Ramos (cell line): Measurements from ENCODE around the gene ZBTB20.

Experiments
- in situ Hi-C: fragments of 300-500 bp; cut with MboI; formaldehyde crosslinking; loops from one replicate; pipeline ENCODE4 v1.14.3; 2022; ENCODE audit warnings: low sequenced_read_pairs; ENCODE audit not compliant: unreplicated experiment

The ZBTB20 gene

DNA sequence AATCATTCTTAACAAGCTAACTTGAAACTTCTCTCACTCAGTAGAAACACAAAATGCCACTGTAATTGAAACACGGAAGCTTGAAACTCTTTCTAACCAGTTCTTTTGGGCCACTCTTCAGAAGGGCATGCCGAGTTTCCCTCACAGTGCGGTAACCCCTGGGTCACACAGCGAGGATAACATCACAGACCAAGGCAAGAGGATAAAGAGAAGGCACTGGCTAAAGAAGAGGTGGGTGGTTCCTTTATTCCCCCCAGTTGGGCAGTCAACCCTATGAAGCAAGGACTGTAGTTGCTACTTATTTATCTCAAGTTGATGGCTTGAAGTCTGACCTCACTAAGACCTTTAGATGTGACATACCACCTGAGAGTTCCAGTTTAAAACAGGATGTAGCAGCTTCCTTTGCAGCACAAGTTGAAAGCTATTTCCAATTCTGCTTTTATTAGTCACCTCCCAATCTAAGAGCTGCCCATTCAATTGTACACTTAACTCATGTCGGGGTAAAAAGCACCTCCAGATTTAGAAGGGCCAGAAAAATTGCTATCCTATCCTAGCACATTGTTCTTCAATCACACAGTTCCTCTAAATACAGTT lies 580.8 kb downstream of the ZBTB20 start:
- in situ Hi-C loops: no loop called here

DNA sequence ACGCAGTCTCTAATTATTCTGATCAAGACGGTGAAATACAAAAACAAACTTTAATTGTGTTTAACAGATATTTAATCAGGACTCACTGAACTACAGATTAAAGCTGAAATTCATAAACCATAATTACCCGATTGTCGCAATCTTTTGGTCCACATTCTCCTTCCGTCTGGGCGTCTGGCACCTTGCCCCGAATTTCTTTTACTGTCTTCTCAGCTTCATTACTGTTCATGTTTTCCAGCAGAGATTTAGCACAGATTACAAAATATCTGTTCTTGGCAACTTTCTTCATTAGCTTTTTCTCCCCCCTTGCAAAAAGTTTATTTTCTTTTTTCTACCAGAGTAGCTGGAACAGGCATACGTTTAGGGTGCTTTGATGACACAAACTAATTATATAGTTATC lies 581.9 kb downstream of the ZBTB20 start:
- in situ Hi-C loops: no loop called here

DNA sequence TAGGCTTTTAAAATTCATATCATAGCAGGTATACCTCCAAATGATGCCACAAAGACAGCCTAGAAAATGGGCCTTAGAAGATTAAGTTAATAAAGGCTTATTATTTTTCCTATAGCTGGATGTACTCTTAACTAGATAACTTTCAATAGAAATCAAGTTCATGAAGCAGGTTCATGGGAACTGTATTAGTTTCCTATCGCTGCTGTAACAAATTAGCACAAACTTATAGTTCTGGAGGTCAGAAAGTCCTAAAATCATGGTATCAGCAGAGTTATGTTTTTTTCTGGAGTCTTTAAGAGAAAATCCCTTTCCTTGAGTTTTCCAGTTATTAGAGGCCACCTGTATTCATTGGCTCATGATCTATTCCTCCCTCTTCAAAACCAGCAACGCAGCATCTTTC lies 583.4 kb downstream of the ZBTB20 start:
- in situ Hi-C loops: no loop called here

DNA sequence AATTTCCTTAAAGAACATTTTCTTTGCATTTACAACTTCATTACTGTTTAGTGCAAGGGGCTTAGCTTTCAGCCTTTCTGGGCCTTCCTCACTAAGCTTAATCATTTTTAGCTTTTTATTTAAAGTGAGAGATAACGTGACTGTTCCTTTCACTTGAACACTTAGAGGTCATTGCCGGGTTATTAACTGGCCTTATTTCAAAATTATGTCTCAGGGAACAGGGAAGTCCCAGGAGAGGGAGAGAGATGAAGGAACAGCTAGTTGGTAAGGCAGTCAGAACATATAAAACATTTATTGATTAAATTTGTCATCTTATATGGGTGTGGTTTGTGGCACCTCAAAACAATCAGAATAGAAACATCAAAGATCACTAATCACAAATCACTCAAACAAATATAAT lies 584.5 kb downstream of the ZBTB20 start:
- in situ Hi-C loops: no loop called here

DNA sequence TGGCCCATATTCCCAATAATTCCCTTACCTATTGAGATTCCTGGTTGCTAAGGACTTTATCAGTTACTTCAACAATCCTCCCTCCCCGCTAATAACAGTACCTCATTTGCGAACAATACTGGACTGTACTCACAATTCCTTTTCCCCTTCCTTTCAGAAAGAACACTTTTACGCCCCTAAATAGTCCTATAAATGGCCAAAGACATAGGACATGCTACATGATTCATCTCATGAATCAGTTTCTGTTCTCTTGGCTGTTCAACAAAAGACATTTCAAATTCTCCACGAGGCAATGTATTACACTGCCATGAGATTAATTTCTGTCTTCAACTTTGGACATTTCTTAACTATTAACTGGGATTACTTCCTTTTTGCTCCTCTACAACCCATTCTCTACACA lies 588.8 kb downstream of the ZBTB20 start:
- in situ Hi-C loops: no loop called here

DNA sequence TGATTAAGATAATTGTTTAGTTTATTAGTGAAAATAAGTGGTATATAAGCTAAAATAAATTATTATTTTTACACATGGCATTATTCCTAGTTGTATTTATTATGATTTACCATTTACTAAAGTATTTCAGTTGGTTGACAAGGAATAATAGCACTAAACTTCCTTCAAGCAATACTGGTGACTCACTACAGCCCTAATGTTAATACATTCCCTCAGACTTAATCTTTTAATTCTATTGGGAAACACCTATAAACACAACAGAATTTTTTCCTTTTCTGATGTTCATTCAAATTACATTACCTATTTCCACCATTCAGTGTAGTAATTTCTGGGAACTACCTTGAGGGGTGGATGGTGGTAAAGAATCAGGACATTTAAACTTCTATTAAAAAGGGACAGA lies 589.3 kb downstream of the ZBTB20 start:
- in situ Hi-C loops: no loop called here

DNA sequence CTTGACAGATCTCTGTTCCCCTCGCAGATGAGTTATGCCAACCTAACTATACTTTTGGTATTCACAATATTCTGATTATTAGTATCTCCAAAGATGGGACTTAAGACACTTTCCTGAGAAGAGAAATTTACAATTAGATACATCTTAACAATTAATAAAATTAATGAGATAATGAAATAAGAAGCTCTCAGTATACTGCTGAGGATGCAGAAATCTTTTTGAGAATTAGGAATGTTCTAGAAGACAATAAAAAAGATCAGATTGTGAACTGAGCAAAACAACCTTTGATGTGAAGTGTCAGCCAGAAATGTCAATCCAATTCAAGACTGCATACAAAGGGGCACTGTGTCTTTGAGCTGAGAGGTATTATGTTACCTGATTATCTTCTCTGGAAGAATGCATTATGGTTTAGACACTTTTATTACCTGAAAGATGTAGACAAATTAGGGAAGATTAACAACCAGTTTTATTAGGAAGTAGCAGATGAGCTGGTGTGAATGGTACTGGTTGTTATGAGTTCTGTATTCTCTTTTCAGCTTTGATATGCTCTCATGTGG lies 590.4 kb downstream of the ZBTB20 start:
- in situ Hi-C loops: no loop called here

DNA sequence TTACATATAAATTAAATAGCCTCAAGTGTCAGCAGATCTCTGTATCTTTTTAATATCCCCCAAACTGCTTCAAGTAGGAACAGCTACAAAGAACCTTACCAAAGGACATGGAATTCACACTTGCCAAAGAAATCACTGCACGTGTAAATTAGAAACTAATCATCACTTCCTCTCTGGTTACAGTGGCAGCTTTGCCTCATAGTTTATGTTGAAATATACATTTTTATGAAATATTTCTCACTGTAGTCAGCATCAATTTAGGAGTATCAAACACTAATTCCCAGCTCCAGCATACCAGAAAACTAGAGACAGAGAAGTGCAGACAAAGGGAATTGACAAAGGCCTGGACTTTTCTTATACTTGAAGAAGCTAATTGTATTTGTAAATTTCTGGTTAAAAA lies 592.4 kb downstream of the ZBTB20 start:
- in situ Hi-C loops: no loop called here

DNA sequence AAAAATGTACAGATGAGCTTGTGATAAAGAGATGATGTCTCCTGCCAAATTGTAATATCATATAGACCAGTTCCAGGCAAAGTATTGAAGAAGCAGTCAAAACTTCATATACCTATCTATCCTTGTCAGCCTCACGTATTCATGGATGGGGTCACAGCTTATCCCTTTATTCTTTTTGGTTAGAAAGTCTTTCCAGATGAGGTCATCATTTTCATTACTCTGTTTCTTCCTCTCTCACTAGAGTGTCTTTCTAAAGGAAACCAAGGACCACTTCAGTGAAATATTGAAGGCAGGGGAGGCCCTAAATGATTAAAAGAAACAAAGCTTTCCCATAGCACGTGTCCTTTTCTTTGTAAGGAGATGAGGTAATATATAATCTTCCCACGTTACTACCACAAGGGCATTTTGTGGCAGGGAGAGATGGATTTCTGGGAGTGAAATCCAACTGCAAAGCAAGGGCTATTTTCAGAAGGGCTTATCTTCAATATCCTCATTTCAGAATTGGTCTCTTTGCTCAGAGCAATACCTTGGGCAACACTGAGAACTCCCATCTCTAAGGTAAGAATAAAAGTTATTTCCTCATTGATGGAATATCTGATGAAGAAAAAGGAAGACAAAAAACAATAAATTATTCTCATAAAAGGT lies 593.0 kb downstream of the ZBTB20 start:
- in situ Hi-C loops: no loop called here

DNA sequence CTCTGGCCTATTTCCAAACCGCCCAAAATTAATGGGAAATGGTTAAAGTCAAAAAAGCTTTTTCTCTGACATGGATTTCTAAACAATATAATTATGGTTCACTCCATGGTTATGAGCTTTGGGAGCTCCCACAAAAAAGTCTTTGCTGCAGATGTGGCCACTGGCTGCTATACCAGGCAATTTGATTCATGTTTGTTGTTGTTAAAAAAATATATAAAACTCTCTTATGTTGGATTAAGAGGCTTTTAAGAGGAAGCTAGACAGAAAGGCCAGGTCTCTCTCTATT lies 594.6 kb downstream of the ZBTB20 start:
- in situ Hi-C loops: no loop called here

DNA sequence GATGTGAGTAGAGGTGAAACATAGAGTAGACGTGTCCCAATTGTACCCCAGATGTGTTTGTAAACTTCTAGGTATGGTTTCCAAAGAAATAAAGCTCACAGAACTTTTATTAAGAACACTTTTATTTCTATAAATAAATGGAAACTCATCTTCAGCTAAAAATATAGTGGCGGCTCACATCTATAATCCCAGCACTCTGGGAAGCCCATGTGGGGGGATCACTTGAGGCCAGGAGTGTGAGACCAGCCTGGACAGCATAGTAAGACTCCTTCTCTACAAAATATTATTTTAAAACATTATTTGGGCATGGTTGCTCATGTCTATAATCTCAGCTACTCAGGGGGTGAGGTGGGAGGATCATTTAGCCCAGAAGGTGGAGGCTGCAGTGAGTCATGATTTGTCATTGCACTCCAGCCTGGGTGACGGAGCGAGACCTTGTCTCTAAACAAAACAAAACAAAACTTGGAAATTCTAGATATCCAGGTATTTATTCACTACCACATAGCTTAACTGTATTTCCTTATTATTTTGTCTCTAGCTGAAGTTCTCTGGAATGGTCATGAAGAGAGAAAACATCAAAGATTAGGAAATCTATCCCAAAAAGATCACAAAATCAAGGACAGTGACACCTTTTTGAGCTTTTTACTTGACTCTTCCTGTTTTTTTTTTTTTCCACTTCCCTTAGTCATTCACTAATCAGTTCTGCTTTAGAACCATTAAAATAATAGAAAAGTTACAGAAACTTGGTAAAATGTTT lies 595.1 kb downstream of the ZBTB20 start:
- in situ Hi-C loops: no loop called here

DNA sequence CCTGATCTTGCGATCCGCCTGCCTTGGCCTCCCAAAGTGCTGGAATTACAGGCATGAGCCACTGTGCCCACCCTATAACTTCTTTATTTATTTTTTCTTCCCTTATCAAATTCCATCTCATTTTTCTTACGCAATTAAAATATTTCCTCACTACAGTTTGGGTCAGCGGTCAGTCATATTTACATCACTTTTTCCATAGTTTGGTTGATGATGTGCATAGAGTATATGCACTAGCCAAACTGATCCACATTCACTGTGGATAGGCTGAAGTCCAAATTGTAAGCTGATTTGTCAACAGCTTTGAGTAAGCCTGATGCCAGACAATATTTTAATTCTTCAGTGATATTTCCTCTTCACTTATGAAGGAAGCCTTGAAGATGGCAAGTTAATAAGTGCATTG lies 596.9 kb downstream of the ZBTB20 start:
- in situ Hi-C loops: no loop called here

DNA sequence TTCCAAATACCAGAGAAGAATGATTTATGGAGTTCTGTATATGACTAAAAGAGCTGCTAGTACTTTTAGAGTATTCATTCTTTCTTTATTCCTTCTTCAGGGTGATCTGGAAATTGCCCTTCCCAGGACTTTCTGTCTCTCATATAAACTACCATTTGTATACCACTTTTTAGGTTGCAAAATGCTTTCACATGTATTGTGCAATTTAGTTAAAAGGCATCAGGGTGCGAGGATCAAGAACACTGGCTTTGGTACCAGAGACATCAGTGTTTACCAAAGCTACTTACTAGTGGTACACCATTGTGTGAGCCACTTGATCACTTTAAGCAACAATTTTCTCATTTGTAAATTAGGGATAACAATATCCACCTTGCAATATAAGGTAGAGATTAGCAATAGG lies 601.9 kb downstream of the ZBTB20 start:
- in situ Hi-C loops: no loop called here

DNA sequence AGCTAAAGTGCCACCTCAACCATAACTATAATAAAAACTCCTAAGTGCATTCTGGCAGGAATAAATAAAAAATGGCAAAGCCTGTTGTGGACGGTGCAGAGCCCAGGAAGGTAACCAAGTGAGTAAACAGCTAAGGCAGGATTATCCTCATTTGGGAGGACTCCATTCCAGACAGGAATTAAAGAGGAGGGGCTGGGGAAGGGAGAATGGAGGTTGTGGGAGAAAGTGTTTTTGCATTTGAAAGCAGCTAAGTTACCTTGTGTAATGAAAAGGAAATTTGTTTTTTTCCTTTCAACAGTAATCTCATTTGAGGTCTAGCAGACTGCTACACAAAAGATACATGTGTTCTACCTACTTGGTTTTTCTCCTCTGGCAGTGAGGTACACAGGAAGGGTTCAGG lies 604.7 kb downstream of the ZBTB20 start:
- in situ Hi-C loops: no loop called here

DNA sequence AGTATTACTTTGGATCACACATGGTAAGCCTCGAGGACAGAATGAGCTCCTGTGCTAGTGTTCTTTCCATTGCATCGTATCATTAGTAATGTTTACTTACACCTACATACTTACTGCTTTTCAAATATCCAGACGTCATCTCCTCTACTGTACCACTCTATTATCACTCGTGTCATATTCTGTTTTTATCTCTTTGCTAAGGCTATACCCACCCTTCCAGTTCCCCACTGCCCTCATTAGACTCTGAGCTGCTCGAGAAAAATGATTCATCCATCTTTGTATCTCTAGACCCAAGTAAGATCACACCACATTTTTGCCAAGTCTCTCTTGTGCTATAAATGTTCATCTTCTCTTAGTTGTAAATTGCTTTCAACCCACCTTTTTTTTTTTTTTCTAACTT lies 607.6 kb downstream of the ZBTB20 start:
- in situ Hi-C loops: no loop called here

DNA sequence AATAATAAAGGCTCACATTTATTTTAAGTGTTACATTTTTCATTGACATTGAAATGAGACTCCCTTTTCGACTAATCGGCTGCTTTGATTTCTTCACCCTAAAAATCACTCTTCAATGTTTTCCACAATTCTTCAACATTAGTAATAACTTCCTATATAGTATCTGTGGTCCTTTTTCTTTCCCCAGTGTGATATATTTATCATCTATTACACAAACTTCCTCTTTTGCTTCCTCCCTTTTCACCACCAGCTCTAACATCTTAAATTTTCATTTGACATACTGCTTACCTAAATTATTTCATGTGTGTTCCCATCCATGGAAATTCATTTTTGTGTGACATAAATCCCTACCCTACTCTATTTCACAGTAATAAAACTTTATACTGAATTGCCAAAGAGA lies 608.9 kb downstream of the ZBTB20 start:
- in situ Hi-C loops: no loop called here

DNA sequence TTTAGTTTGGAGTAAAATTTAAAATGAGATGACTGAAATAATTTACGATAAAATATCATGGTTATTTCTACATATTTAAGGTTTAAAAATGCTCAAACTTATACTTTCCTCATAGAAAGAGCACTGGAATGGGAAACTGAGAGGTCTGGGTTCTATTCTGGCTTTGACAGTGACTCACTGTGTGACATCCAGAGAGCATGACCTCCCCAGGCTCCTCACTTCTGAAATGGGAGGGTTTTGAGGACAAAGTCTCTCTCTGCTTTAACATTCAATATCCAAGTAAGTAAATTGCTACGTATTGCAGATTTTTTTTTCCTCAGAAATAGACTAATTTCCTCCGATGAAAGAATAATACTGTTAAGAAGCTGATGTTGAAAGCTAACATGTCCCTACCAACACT lies 618.6 kb downstream of the ZBTB20 start:
- in situ Hi-C loops: no loop called here

DNA sequence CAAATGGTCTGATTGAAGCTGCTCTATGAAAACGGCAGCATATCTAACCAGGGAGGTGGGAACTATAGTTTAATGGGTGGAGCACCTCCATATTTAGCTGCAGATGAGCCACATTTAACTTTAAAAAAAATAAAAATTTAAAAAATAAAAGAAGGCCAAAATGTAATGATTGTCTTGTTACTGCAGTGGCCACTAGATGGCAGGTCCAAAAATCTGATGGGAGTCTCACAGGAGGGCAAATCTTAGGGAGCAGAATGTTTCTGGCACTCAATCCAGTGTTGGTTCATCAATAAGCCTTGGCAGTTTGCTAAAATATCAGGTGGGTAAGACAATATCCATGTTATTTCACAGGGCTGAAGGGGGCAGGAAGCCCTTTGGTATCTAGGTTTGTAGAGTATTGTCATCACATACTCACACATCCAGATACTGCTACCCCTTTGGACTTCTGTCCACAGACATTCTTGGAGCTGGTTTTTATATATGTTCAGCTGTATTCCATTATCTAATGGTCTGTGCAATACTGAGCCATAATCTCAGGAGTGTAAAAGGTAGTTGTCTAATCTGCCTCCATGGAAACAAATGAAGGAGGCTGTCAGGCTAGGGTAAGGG lies 619.9 kb downstream of the ZBTB20 start:
- in situ Hi-C loops: no loop called here

DNA sequence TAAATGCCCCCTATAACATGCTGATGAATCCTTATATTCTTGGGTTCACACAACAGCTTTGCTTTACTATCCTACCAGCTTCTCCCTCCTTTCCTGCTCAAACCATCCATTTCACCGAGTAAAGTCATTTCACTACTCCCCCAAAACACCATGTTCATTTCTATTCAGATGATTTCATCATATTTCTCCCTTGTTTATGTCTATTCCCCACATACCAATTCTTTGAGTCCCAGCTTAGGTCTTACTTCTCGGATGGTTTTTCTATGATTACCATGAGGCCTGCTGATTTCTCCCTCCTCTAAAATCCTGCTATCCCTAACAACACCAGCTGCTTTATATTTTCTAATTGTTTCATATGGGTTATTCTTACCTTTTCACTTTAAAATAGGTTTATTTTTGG lies 621.8 kb downstream of the ZBTB20 start:
- in situ Hi-C loops: no loop called here

DNA sequence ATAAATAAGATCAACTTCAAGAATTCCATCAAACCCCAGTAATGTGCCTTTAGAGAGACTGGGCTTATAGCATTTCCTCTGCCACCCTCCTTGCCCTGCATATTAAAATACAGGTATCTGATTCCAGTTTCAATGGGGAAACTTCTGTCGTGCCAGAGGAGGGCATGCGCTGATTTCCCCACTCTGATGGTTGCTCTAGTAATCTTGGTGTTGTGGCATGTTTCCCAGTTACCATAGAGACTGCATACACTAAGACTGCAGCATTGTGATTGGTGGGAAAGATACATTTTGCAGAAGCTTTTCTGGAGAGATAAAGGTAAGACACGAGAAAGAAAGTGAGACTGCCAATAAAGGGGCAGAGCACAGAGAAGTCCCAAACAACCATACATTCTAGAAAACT lies 627.7 kb downstream of the ZBTB20 start:
- in situ Hi-C loops: no loop called here

DNA sequence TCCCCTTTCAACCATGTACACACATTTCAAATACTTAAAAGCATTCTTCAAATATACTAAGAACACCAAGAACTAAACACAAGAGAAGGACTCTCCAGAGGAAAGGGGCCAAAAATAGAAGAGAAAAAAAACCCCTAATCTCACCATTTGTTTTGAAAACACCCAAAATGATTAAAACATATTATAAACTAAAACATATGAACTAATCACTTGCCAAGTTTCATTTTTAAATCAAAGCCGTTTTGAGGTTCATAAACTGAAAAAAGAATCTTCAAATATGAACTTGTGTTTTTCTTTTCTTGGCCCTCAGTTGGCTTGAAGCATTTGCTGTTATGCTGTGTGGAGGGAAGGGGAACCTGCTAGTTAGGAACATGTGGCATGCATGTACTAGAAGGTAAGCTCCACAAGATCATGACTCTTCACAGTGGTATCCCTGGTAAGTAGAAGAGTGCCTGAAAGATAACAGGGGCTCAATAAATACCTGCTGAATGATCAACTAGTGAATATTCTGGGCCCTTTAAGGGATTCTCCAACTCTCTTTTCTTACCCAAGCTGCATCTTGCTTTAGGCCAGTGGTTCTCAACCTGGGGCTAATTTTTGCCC lies 628.8 kb downstream of the ZBTB20 start:
- in situ Hi-C loops: no loop called here
